Activated T-cell treated with anti-CD3 and anti-CD28 coated beads, Interleukin-2, amount 50 U/mL, for 4 hours (primary cell): ENCODE results near the gene APOE. TPM values are rescaled to one million over a fixed set of nuclear protein-coding genes. Genes with fewer than 3 reads are reported as not detected.

ENCODE experiments used
- total RNA-seq, 3 donors: library from RNA; stranded (reverse); gene quantifications; one replicate each; pipeline ENCODE4 v1.2.1, GENCODE V29; 2021

APOE gene
- total RNA-seq, 3 donors from 2014 or later, result 4.3 to 5.0 (median 4.9) TPM

Other genes with a start within 250 kb of the APOE start
- under 1 TPM; 0.33 to 0.86 (median 0.74) TPM for gene CEACAM19, start 234.3 kb upstream of the APOE start, total RNA-seq
- not detected for gene CEACAM16, start 206.6 kb upstream of the APOE start, total RNA-seq
- gene BCL3, start 157.1 kb upstream of the APOE start, total RNA-seq, result 10 to 100 TPM; 27.9 to 35.3 (median 34.6) TPM
- gene CBLC, start 127.9 kb upstream of the APOE start, total RNA-seq, result under 1 TPM in 1 of 3 donors, not detected in 2; 0.23 TPM
- gene BCAM, start 96.7 kb upstream of the APOE start, total RNA-seq, result under 1 TPM; 0.33 to 0.40 (median 0.33) TPM
- gene NECTIN2, start 59.5 kb upstream of the APOE start, total RNA-seq, result 1 to 10 TPM in 2 of 3 donors, under 1 TPM in 1; 0.66 to 1.4 (median 1.3) TPM
- gene TOMM40, start 14.5 kb upstream of the APOE start, total RNA-seq, result 100 to 1,000 TPM; 427 to 536 (median 461) TPM
- 1 to 10 TPM; 1.3 to 4.8 (median 4.2) TPM for gene APOC1, start 8.8 kb downstream of the APOE start, total RNA-seq
- not detected for gene APOC4, start 36.4 kb downstream of the APOE start, total RNA-seq
- gene APOC2, start 40.3 kb downstream of the APOE start, total RNA-seq, result not detected
- 100 to 1,000 TPM; 103 to 117 (median 112) TPM for gene CLPTM1, start 49.6 kb downstream of the APOE start, total RNA-seq
- 100 to 1,000 TPM; 128 to 137 (median 129) TPM for gene RELB, start 95.7 kb downstream of the APOE start, total RNA-seq
- gene CLASRP, start 133.2 kb downstream of the APOE start, total RNA-seq, result 100 to 1,000 TPM; 111 to 114 (median 114) TPM
- gene ZNF296, start 170.7 kb downstream of the APOE start, total RNA-seq, result 10 to 100 TPM in 1 of 3 donors, 1 to 10 TPM in 2; 7.8 to 10.2 (median 8.6) TPM
- 10 to 100 TPM; 58.8 to 69.3 (median 65.0) TPM for gene GEMIN7, start 173.5 kb downstream of the APOE start, total RNA-seq
- gene PPP1R37, start 187.4 kb downstream of the APOE start, total RNA-seq, result 10 to 100 TPM; 23.2 to 24.9 (median 24.7) TPM